Right lung (tissue), 5 donors: ENCODE measurements around the gene SLC9A1. TPM values are rescaled to one million over a fixed set of nuclear protein-coding genes. Genes with fewer than 3 reads are reported as not detected.
A peak's percentile ranks its signal among the peaks of the same experiment; 100 is the strongest.

Source experiments
- DNase-seq, 2 donors: peaks; one replicate each; pipeline ENCODE4 v3.0.0-alpha.2; 2013
- polyA plus RNA-seq, 5 donors: library from polyadenylated mRNA; unstranded; fragments of 120-200 nt; gene quantifications; one replicate each; pipeline versions ENCODE4 v1.2.1 to v1.2.3, GENCODE V29; 2013; ENCODE audit warnings: inconsistent platforms in 1 of 5, low replicate concordance in 1 of 5; ENCODE audit not compliant: insufficient read length in 5 of 5, insufficient read depth in 1 of 5

The SLC9A1 gene
- polyA plus RNA-seq, 5 donors = 15.1 to 23.9 (median 16.3) TPM

GRCh38 chr1:27074175-27074780 is 80.6 kb downstream of the SLC9A1 start:
- DNase-seq = no peak

- DNase-seq = no peak
Measured at GRCh38 chr1:27071049-27071416, 83.9 kb downstream of the SLC9A1 start.

GRCh38 chr1:27070390-27071048 is 84.4 kb downstream of the SLC9A1 start:
- DNase-seq = no peak

- no peak for DNase-seq
Measured at GRCh38 chr1:27068922-27069321, 86.0 kb downstream of the SLC9A1 start.

GRCh38 chr1:27065999-27066630 is 88.8 kb downstream of the SLC9A1 start:
- DNase-seq = no peak

GRCh38 chr1:27060891-27061290 is 94.0 kb downstream of the SLC9A1 start:
- DNase-seq = peak; percentile 46 to 55

- peak in 1 of 2 donors; percentile 51 for DNase-seq
Measured at GRCh38 chr1:27058966-27059669, 95.8 kb downstream of the SLC9A1 start.

- peak; percentile 63 to 67 for DNase-seq
Measured at GRCh38 chr1:27057801-27058625, 96.9 kb downstream of the SLC9A1 start.

- DNase-seq = no peak
Measured at GRCh38 chr1:27057389-27057788, 97.5 kb downstream of the SLC9A1 start.

- DNase-seq = no peak
Measured at GRCh38 chr1:27053977-27054753, 100.8 kb downstream of the SLC9A1 start.

GRCh38 chr1:27052527-27052926 is 102.4 kb downstream of the SLC9A1 start:
- DNase-seq = no peak

- DNase-seq = no peak
Measured at GRCh38 chr1:27049607-27050006, 105.3 kb downstream of the SLC9A1 start.

GRCh38 chr1:27049100-27049499 is 105.8 kb downstream of the SLC9A1 start:
- no peak for DNase-seq

Other genes starting within 250 kb of the SLC9A1 start
- 1 to 10 TPM; 3.0 to 5.8 (median 3.7) TPM for gene NR0B2, start 241.2 kb downstream of the SLC9A1 start, polyA plus RNA-seq
- gene NUDC, start 233.4 kb downstream of the SLC9A1 start, polyA plus RNA-seq = 10 to 100 TPM; 59.8 to 99.2 (median 69.6) TPM
- gene KDF1, start 194.7 kb downstream of the SLC9A1 start, polyA plus RNA-seq = 1 to 10 TPM; 6.4 to 9.6 (median 7.5) TPM
- 1 to 10 TPM; 1.4 to 3.4 (median 2.8) TPM for gene TRNP1, start 161.4 kb downstream of the SLC9A1 start, polyA plus RNA-seq
- gene TENT5B, start 142.3 kb downstream of the SLC9A1 start, polyA plus RNA-seq = 1 to 10 TPM; 1.3 to 2.8 (median 2.0) TPM
- 10 to 100 TPM; 29.7 to 38.9 (median 33.8) TPM for gene WDTC1, start 79.5 kb upstream of the SLC9A1 start, polyA plus RNA-seq
- gene TMEM222, start 167.0 kb upstream of the SLC9A1 start, polyA plus RNA-seq = 10 to 100 TPM; 29.3 to 44.2 (median 36.5) TPM
- gene SYTL1, start 186.9 kb upstream of the SLC9A1 start, polyA plus RNA-seq = 10 to 100 TPM in 2 of 5 donors, 1 to 10 TPM in 3; 5.4 to 11.4 (median 9.5) TPM
- gene MAP3K6, start 211.8 kb upstream of the SLC9A1 start, polyA plus RNA-seq = 10 to 100 TPM; 10.6 to 18.9 (median 13.5) TPM
- 10 to 100 TPM; 13.8 to 18.8 (median 17.4) TPM for gene FCN3, start 219.7 kb upstream of the SLC9A1 start, polyA plus RNA-seq
- 1 to 10 TPM in 4 of 5 donors, under 1 TPM in 1; 0.18 to 3.5 (median 1.6) TPM for gene CD164L2, start 228.2 kb upstream of the SLC9A1 start, polyA plus RNA-seq
- gene GPR3, start 237.5 kb upstream of the SLC9A1 start, polyA plus RNA-seq = 1 to 10 TPM in 3 of 5 donors, under 1 TPM in 2; 0.59 to 1.7 (median 1.1) TPM